ENCODE results near the gene ANKRD6.
A peak's percentile ranks its signal among the peaks of the same experiment; 100 is the strongest.

Gene ANKRD6

DNA sequence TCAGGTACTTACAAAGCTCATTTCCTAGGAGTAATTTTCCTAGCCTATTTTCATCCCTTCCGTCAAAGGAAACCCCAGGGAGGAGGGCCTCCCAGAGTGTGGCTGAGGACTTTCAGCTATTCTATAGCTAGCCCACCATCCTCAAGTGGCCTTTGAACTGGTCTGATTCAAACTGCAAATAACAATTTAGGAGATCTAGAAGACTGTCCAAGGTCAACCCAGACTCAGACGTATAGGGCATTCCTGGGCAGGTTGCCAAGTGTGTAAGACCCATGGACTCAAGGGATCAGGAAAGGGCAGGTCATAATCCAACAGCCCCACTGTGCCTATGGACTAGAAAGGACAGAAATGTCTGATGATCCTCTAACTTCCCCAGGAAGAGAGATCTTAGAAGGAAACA lies 18.7 kb upstream of the ANKRD6 start:
- H3K36me3 ChIP-seq (ENCODE audit: control insufficient read depth, insufficient read depth, low read length, severe bottlenecking): no peaks in the 10 kb centered on the region
- H3K4me1 ChIP-seq (ENCODE audit: control insufficient read depth, insufficient read depth, low read length): peaks cover 7% of the 10 kb centered on the region
- H3K27me3 ChIP-seq (replicated peaks; ENCODE audit: control insufficient read depth, insufficient read depth, low read length): peaks cover 28% of the 10 kb centered on the region

GRCh38 chr6:89415185-89415584 lies 17.8 kb upstream of the ANKRD6 start:
- Histone ChIP-seq H3K4me1 (ENCODE audit: control insufficient read depth, insufficient read depth, low read length) (peaks cover 7% of the 10 kb centered on the region), H3K36me3 (ENCODE audit: control insufficient read depth, insufficient read depth, low read length, severe bottlenecking) (no peaks in the 10 kb centered on the region), H3K9ac (ENCODE audit: low read length) (no peak overlapping the region), H3K9me3 (ENCODE audit: control insufficient read depth, low read length) (no peaks in the 10 kb centered on the region), H3K27me3 (replicated peaks; ENCODE audit: control insufficient read depth, insufficient read depth, low read length) (peaks cover 28% of the 10 kb centered on the region), H3K4me3 (ENCODE audit: low read length) (no peak overlapping the region)
- no peak for DNase-seq (ENCODE audit: low read depth)

More for the DNA sequence above, 18.7 kb upstream of the ANKRD6 start:
- Histone ChIP-seq H3K4me3 (ENCODE audit: low read length) (no peak overlapping the region), H3K9ac (ENCODE audit: low read length) (no peak overlapping the region), H3K9me3 (ENCODE audit: control insufficient read depth, low read length) (no peaks in the 10 kb centered on the region)
- no peak for DNase-seq (ENCODE audit: low read depth)

DNA sequence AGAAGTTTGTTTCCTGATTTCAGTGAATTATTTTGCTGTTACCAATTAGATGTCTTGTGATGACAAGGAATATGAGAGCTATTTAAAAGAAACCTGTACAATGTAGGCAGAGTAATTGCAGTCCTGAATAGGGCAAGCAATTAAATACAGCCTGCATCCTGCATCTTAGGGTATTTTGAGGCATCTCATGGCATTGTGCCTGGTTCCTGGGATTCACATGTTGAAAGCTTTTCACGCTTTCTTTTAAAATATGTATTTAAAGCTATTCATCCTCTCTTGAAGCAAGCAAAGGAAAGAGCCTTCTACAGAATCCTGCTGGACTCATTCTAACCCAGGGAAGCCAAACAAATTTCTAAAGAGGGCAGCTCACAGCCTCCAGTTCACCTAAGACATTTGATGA lies 16.2 kb upstream of the ANKRD6 start:
- Histone ChIP-seq H3K36me3 (ENCODE audit: control insufficient read depth, insufficient read depth, low read length, severe bottlenecking) (no peaks in the 10 kb centered on the region), H3K9me3 (ENCODE audit: control insufficient read depth, low read length) (no peaks in the 10 kb centered on the region), H3K4me1 (ENCODE audit: control insufficient read depth, insufficient read depth, low read length) (peaks cover 7% of the 10 kb centered on the region), H3K9ac (ENCODE audit: low read length) (no peak overlapping the region), H3K27me3 (replicated peaks; ENCODE audit: control insufficient read depth, insufficient read depth, low read length) (peaks cover 35% of the 10 kb centered on the region), H3K4me3 (ENCODE audit: low read length) (no peak overlapping the region)
- no peak for DNase-seq (ENCODE audit: low read depth)

DNA sequence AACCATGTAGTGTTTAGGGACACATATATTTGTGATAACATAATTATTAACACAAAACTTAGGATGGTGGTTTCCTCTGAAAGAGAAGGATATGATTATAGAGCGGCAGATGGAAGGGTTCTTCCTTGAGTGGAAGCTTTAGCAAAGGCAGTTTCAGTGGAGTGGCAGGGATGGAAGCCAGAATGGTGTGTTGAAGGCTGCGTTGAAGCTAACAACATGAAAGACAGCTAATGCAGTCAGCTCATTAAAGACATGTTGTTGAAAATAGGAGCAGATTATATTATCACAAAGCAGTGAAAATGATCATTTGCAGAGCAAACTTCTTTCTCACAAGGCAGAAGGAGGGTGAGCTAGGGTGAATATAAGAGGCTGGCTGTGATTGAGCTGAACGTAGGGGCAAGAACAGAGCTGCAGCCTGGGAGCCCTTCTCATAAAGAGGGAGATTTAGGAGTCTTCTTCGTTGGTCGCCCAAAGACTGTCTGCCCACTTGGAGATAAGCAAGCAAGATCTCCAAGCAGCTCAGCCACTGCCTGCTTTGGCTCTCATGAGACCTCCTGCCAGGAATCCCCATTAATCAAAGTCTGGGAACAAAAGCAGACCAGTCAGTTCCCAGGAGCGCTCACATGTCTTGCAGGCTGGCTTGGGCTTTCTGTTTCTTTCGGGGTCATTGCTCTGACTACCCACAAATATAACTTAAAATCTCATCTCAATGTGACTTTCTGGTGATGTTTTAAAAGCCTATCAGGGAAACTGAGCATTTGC lies 2.6 kb upstream of the ANKRD6 start:
- Histone ChIP-seq H3K36me3 (ENCODE audit: control insufficient read depth, insufficient read depth, low read length, severe bottlenecking) (no peaks in the 10 kb centered on the region), H3K4me1 (ENCODE audit: control insufficient read depth, insufficient read depth, low read length) (peaks cover 3% of the 10 kb centered on the region), H3K4me3 (ENCODE audit: low read length) (no peak overlapping the region), H3K9ac (ENCODE audit: low read length) (no peak overlapping the region), H3K9me3 (ENCODE audit: control insufficient read depth, low read length) (no peaks in the 10 kb centered on the region), H3K27me3 (replicated peaks; ENCODE audit: control insufficient read depth, insufficient read depth, low read length) (peaks cover 7% of the 10 kb centered on the region)
- DNase-seq (ENCODE audit: low read depth): no peak

- peak; percentile 32 for DNase-seq (ENCODE audit: low read depth)
Observed at GRCh38 chr6:89433252-89434149, 549 bp downstream of the ANKRD6 start.

DNA sequence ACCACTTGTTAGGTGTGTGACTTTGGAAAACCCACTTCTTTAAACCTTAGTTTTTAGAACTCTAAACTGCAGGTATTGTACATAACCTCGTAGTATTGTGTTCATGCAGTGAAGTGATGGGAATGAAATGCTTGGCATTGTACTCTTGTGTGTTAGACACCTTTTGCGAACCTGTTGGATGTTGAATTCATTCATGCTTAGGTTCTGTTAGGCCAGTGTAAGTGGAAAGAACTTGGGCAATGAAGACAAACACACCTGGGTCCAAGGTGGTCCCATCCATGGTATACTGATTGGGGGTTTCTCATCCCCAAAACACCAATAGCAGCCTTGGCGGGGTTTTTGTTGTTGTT lies 1.2 kb downstream of the ANKRD6 start:
- H3K4me1 ChIP-seq (ENCODE audit: control insufficient read depth, insufficient read depth, low read length): peaks cover 3% of the 10 kb centered on the region
- no peaks in the 10 kb centered on the region for H3K36me3 ChIP-seq (ENCODE audit: control insufficient read depth, insufficient read depth, low read length, severe bottlenecking)
- peak overlapping the region; percentile 84 for H3K4me3 ChIP-seq (ENCODE audit: low read length)
- H3K9me3 ChIP-seq (ENCODE audit: control insufficient read depth, low read length): no peaks in the 10 kb centered on the region
- H3K27me3 ChIP-seq (replicated peaks; ENCODE audit: control insufficient read depth, insufficient read depth, low read length): peaks cover 3% of the 10 kb centered on the region
- DNase-seq (ENCODE audit: low read depth): no peak
- H3K9ac ChIP-seq (ENCODE audit: low read length): no peak overlapping the region

More at GRCh38 chr6:89433252-89434149, 549 bp downstream of the ANKRD6 start:
- H3K27me3 ChIP-seq (replicated peaks; ENCODE audit: control insufficient read depth, insufficient read depth, low read length): peaks cover 3% of the 10 kb centered on the region
- peak overlapping the region; percentile 84 for H3K4me3 ChIP-seq (ENCODE audit: low read length)
- H3K36me3 ChIP-seq (ENCODE audit: control insufficient read depth, insufficient read depth, low read length, severe bottlenecking): no peaks in the 10 kb centered on the region
- H3K4me1 ChIP-seq (ENCODE audit: control insufficient read depth, insufficient read depth, low read length): peaks cover 3% of the 10 kb centered on the region
- no peaks in the 10 kb centered on the region for H3K9me3 ChIP-seq (ENCODE audit: control insufficient read depth, low read length)
- peak overlapping the region; percentile 82 for H3K9ac ChIP-seq (ENCODE audit: low read length)

DNA sequence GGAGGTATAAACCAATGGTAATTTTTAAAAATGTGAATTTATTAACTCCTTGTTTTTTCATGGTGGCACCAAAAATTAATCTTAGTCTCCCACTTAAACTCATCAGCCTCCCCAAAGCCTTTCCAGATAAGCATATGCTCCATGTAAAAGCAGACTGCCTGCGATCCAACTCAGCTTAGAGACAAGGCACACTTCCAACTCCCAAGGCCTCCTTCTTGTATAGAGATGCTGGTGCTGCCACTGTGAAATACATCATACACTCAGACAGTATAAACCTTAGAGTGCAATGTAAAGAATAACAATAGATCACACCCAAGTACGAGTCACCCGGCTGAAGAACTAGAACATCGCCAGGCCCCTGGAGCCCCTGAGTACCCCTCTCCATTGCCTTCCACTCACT lies 2.0 kb downstream of the ANKRD6 start:
- DNase-seq (ENCODE audit: low read depth): no peak
- no peak overlapping the region for H3K9ac ChIP-seq (ENCODE audit: low read length)
- peaks cover 3% of the 10 kb centered on the region for H3K27me3 ChIP-seq (replicated peaks; ENCODE audit: control insufficient read depth, insufficient read depth, low read length)
- peaks cover 3% of the 10 kb centered on the region for H3K4me1 ChIP-seq (ENCODE audit: control insufficient read depth, insufficient read depth, low read length)
- no peaks in the 10 kb centered on the region for H3K36me3 ChIP-seq (ENCODE audit: control insufficient read depth, insufficient read depth, low read length, severe bottlenecking)
- H3K9me3 ChIP-seq (ENCODE audit: control insufficient read depth, low read length): no peaks in the 10 kb centered on the region
- H3K4me3 ChIP-seq (ENCODE audit: low read length): no peak overlapping the region

DNA sequence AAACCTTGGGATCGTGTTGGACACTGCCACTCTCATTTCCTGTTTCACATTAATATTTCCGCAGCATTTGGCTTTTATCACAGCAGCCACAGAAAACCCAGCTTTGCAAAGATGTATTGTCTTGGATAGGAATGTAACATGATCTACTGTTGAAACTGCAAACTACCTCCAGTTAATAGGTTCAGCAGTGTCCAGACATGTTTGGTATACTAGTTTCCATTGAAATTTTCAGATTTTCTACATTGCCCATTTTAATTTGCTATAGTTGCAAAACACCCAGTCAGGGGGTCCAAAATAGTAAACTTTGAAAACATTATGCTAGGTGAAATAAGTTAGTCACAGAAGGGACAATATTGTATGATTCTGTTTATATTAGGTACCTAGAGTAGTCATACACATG lies 3.3 kb downstream of the ANKRD6 start:
- Histone ChIP-seq H3K4me3 (ENCODE audit: low read length) (no peak overlapping the region), H3K4me1 (ENCODE audit: control insufficient read depth, insufficient read depth, low read length) (peaks cover 3% of the 10 kb centered on the region)

DNA sequence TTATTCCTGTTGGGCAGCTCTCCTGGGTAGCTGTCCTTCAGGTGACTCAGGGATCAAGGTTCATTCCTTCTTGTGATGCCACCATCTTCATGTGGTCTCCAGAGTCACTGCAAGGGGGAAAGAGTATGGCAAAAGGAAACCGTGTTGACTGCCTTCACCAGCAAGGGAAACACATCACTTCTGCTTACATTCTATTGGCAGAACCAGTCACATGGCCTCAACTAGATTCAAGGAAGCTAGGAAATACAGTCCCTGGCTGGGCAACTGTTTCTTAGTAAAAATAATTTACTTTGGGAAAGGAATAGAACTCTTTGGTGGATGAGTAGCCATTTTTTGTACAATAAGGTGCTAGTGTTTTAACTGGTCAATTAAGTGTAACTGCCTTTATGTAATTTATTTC lies 5.3 kb downstream of the ANKRD6 start:
- Histone ChIP-seq H3K36me3 (ENCODE audit: control insufficient read depth, insufficient read depth, low read length, severe bottlenecking) (no peaks in the 10 kb centered on the region), H3K27me3 (replicated peaks; ENCODE audit: control insufficient read depth, insufficient read depth, low read length) (no peaks in the 10 kb centered on the region), H3K9me3 (ENCODE audit: control insufficient read depth, low read length) (no peaks in the 10 kb centered on the region), H3K9ac (ENCODE audit: low read length) (no peak overlapping the region), H3K4me3 (ENCODE audit: low read length) (no peak overlapping the region), H3K4me1 (ENCODE audit: control insufficient read depth, insufficient read depth, low read length) (no peaks in the 10 kb centered on the region)
- no peak for DNase-seq (ENCODE audit: low read depth)

More for the DNA sequence above, 3.3 kb downstream of the ANKRD6 start:
- H3K27me3 ChIP-seq (replicated peaks; ENCODE audit: control insufficient read depth, insufficient read depth, low read length): peaks cover 3% of the 10 kb centered on the region
- no peaks in the 10 kb centered on the region for H3K36me3 ChIP-seq (ENCODE audit: control insufficient read depth, insufficient read depth, low read length, severe bottlenecking)
- no peaks in the 10 kb centered on the region for H3K9me3 ChIP-seq (ENCODE audit: control insufficient read depth, low read length)
- H3K9ac ChIP-seq (ENCODE audit: low read length): no peak overlapping the region
- DNase-seq (ENCODE audit: low read depth): peak; percentile 10

GRCh38 chr6:89439014-89439413 lies 6.1 kb downstream of the ANKRD6 start:
- Histone ChIP-seq H3K4me1 (ENCODE audit: control insufficient read depth, insufficient read depth, low read length) (no peaks in the 10 kb centered on the region), H3K9ac (ENCODE audit: low read length) (no peak overlapping the region), H3K27me3 (replicated peaks; ENCODE audit: control insufficient read depth, insufficient read depth, low read length) (no peaks in the 10 kb centered on the region), H3K36me3 (ENCODE audit: control insufficient read depth, insufficient read depth, low read length, severe bottlenecking) (no peaks in the 10 kb centered on the region), H3K4me3 (ENCODE audit: low read length) (no peak overlapping the region), H3K9me3 (ENCODE audit: control insufficient read depth, low read length) (no peaks in the 10 kb centered on the region)
- no peak for DNase-seq (ENCODE audit: low read depth)

DNA sequence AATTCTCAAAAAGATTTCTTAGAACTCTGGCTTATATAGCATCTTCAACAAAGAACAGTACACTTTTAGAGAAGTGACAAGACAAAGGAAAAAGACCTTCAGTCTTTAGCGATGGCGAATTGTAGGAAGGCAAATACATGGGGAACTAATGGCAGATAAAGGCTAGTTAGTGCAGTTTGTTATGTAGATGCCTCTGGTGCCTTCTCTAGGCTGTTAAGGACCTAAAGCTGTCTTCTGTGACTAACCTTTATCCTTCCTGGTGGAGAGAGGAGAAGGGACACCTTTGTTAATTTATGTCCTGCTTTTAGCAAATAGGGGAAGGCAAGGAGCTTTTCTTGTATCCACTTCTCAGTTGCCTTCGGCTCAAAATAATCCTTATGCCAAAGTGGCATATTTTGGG lies 7.2 kb downstream of the ANKRD6 start:
- Histone ChIP-seq H3K4me3 (ENCODE audit: low read length) (no peak overlapping the region), H3K4me1 (ENCODE audit: control insufficient read depth, insufficient read depth, low read length) (no peaks in the 10 kb centered on the region), H3K27me3 (replicated peaks; ENCODE audit: control insufficient read depth, insufficient read depth, low read length) (no peaks in the 10 kb centered on the region), H3K9me3 (ENCODE audit: control insufficient read depth, low read length) (no peaks in the 10 kb centered on the region), H3K9ac (ENCODE audit: low read length) (no peak overlapping the region), H3K36me3 (ENCODE audit: control insufficient read depth, insufficient read depth, low read length, severe bottlenecking) (no peaks in the 10 kb centered on the region)
- DNase-seq (ENCODE audit: low read depth): no peak

Measured in adipocyte (in vitro differentiated cells).